ENCODE measurements around the gene HAO2.

GRCh38 chr1:119376594-119376993 is 8.0 kb downstream of the HAO2 start:
- TF ChIP-seq TAF1 (IDR thresholded peaks at IDR 0.05; ENCODE audit: low read depth) = no peak
- no peak for TF ChIP-seq USF1 (IDR thresholded peaks at IDR 0.05)
- TF ChIP-seq MAX (IDR thresholded peaks at IDR 0.05) = no peak
- no peak for TF ChIP-seq CEBPB (IDR thresholded peaks at IDR 0.05)
- no peak for TF ChIP-seq TEAD4 (IDR thresholded peaks at IDR 0.05)
- TF ChIP-seq YY1 (IDR thresholded peaks at IDR 0.05; ENCODE audit: low read depth) = no peak
- TF ChIP-seq NFIC (IDR thresholded peaks at IDR 0.05) = no peak
- no peak for TF ChIP-seq EGR1 (IDR thresholded peaks at IDR 0.05)
- TF ChIP-seq EP300 (IDR thresholded peaks at IDR 0.05; ENCODE audit: borderline replicate concordance) = no peak
- TF ChIP-seq RAD21 (IDR thresholded peaks at IDR 0.05; ENCODE audit: low read depth) = no peak
- TF ChIP-seq, protein P1, sequence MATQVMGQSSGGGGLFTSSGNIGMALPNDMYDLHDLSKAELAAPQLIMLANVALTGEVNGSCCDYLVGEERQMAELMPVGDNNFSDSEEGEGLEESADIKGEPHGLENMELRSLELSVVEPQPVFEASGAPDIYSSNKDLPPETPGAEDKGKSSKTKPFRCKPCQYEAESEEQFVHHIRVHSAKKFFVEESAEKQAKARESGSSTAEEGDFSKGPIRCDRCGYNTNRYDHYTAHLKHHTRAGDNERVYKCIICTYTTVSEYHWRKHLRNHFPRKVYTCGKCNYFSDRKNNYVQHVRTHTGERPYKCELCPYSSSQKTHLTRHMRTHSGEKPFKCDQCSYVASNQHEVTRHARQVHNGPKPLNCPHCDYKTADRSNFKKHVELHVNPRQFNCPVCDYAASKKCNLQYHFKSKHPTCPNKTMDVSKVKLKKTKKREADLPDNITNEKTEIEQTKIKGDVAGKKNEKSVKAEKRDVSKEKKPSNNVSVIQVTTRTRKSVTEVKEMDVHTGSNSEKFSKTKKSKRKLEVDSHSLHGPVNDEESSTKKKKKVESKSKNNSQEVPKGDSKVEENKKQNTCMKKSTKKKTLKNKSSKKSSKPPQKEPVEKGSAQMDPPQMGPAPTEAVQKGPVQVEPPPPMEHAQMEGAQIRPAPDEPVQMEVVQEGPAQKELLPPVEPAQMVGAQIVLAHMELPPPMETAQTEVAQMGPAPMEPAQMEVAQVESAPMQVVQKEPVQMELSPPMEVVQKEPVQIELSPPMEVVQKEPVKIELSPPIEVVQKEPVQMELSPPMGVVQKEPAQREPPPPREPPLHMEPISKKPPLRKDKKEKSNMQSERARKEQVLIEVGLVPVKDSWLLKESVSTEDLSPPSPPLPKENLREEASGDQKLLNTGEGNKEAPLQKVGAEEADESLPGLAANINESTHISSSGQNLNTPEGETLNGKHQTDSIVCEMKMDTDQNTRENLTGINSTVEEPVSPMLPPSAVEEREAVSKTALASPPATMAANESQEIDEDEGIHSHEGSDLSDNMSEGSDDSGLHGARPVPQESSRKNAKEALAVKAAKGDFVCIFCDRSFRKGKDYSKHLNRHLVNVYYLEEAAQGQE (IDR thresholded peaks at IDR 0.05; ENCODE audit: low read depth) = no peak
- no peak for TF ChIP-seq ZBTB7A (IDR thresholded peaks at IDR 0.05; ENCODE audit: low read depth)
- TF ChIP-seq TCF12 (IDR thresholded peaks at IDR 0.05; ENCODE audit: low read depth) = no peak
- no peak for TF ChIP-seq FOXM1 (IDR thresholded peaks at IDR 0.05; ENCODE audit: borderline replicate concordance, low read depth)
